GM10266 (cell line): Measurements from ENCODE around the gene VPS25.

Experiments used
- DNase-seq: peaks from one replicate; pipeline ENCODE4 v3.0.0; 2012; ENCODE audit errors: extremely low spot score
- TF ChIP-seq, protein P1 (sequence below): IDR thresholded peaks from 2 replicates; pipeline ENCODE4 v1.5.1; 2012; ENCODE audit warnings: mild to moderate bottlenecking, low read depth; ENCODE audit not compliant: control insufficient read depth, insufficient read depth; ENCODE audit errors: missing control alignments

Gene VPS25

GRCh38 chr17:42744806-42745617 lies 28.2 kb upstream of the VPS25 start, which contains the start of gene EZH1:
TSS of gene EZH1 (minus strand) at chr17:42745040. CDS start at chr17:42728941, 16,099 bp downstream.
- peak; percentile 99 for DNase-seq
- TF ChIP-seq, protein P1, sequence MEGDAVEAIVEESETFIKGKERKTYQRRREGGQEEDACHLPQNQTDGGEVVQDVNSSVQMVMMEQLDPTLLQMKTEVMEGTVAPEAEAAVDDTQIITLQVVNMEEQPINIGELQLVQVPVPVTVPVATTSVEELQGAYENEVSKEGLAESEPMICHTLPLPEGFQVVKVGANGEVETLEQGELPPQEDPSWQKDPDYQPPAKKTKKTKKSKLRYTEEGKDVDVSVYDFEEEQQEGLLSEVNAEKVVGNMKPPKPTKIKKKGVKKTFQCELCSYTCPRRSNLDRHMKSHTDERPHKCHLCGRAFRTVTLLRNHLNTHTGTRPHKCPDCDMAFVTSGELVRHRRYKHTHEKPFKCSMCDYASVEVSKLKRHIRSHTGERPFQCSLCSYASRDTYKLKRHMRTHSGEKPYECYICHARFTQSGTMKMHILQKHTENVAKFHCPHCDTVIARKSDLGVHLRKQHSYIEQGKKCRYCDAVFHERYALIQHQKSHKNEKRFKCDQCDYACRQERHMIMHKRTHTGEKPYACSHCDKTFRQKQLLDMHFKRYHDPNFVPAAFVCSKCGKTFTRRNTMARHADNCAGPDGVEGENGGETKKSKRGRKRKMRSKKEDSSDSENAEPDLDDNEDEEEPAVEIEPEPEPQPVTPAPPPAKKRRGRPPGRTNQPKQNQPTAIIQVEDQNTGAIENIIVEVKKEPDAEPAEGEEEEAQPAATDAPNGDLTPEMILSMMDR = no peak

DNA sequence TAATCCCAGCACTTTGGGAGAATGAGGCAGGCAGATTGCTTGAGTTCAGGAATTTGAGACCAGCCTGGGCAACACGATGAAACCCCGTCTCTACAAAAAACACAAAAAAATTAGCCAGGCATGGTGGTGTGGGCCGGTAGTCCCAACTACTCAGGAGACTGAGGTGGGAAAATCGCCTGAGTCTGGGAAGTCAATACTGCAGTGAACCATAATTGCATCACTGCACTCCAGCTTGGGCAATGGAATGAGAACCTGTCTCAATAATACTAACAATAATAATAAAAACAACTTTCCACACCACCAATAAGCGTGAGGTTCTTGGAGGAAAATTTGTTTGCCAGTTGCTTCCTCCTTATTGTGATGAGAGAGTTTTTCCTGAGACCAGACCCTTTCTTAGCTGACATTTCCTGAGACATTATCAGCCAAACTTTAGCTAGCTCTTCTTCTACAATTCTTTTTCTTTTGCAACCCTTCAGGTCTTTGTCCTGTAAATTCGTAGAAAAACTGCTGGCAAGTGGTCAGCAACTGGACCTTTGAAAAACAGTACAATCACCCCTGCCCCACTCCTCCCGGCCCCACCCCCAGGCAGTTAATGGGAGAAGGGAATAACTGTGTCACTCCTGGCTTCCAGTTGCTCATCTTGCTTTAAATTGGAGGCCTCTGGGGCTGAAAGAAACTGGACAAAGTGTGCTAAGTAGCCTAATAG lies 24.9 kb upstream of the VPS25 start:
- DNase-seq = no peak
- TF ChIP-seq, protein P1 = no peak

- DNase-seq = no peak
- TF ChIP-seq, protein P1 = no peak
These were observed 24.1 kb upstream of the VPS25 start for GRCh38 chr17:42748908-42749798.

DNA sequence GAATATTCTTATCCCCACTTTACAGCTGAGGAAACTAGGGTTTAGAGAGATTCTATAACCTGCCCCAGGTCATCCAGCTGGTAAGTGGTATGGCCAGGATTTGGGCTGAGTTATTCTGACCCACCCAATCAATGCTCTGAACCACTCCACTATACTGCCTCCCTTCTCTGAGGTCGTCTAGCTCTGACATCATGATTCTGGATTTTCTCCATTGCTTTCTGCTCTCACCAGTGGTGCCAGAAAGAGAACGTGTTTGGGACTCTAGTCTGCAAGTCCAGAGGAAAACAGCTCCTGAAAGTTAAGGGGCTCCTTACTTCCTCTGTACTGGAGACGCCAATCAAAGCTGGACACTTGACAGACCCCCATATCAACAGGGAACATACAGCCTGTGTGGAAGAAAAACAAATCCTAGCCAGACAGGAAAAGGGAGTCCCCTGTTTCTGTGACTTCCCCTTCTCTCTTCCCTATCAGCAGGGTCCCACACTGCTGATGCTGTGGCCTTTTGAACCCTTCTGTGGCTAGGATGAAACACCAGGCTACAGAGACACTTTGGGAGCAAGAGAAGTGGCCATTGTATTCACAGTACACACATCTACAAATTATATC lies 22.4 kb upstream of the VPS25 start:
- DNase-seq = no peak
- TF ChIP-seq, protein P1 = no peak

DNA sequence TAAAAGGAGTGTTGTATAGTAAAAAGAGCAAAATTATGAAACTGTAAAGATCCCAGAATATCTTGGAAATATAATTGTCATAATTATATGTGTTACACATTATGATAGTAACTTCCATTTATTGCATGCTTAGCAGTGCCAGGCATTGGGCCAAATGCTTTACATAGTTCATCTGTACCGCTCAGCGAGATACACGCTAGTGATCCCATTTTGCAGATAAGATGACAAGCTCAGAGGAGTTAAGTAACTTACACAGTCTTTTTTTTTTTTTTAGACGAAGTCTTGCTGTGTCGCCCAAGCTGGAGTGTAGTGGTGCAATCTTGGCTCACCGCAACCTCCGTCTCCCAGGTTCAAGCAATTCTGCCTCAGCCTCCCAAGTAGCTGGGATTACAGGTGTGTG lies 21.6 kb upstream of the VPS25 start:
- TF ChIP-seq, protein P1 = no peak
- DNase-seq = no peak

GRCh38 chr17:42754782-42755181 lies 18.5 kb upstream of the VPS25 start:
- TF ChIP-seq, protein P1 = no peak
- no peak for DNase-seq
